ENCODE data around the gene STX17.
"Not testable (repeated sequence)": the region's sequence is repeated elsewhere in the genome, so short reads cannot be mapped to it uniquely, and the experiment has no call there.

The STX17 gene

DNA sequence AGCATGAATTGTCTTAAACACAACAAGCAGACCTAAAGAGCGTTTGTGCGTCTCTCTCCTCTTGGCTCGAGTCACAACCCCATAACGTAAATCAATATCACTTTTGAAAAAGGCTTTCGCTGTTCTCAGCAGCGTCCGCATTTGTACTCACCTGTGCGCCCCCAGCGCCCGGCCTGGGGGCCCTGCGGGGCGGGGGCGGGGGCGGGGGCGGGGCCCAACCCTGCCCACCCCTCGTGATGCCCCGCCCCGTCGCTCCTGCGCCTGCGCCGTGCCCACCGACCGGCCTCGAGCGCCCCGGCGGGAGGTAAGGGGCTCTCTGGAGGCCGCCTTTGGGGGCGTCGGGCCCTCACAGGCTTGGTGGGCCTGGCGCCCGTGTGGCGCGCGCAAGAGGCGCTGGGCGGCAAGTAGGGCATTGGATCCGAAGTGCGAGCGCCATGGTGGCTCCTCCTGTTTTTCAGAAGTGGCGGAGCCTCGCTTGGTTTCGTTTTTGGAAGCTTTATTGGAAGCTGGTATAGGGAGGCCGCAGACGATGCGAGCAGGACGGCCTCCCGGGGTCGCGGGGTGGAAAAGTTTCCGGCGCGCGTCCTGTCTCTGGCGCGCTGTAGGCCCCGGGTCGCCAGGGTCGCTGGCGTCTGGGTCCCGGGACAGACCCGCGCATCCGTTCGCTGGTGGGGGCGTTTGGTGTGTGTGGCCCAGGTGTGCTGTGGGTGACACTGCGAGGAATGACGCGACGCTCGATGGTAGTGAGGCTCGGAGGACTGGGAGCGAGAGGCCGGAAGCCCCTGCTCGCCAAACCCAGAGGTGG is at the start of gene STX17:
Gene STX17 (plus strand): TSS at position 252 of the 805 bp plus-strand sequence. CDS start 8,586 bp downstream, outside the sequence.
- DNase-seq (ENCODE audit: low read depth), result peak; percentile 78

DNA sequence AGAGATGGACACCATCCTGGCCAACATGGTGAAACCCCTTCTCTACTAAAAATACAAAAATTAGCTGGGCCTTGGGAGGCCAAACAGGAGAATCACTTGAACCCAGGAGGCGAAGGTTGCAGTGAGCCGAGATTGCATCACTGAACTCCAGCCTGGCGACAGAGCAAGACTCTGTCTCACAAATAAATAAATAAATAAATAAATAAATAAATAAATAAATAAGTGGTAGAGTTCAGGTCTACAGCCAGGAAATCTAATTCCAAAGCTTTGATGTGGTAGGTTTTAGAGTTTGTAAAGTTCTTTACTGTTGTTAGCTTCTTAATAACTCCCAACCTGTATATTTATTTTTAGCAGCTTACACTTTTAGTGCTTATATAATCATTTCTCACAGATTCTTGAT is 48.9 kb upstream of the STX17 start:
- DNase-seq (ENCODE audit: low read depth), result not testable (repeated sequence)

- DNase-seq (ENCODE audit: low read depth), result no peak
Observed at GRCh38 chr9:99858087-99858486, 48.4 kb upstream of the STX17 start.

GRCh38 chr9:99859243-99859980 is 47.0 kb upstream of the STX17 start:
- no peak for DNase-seq (ENCODE audit: low read depth)

GRCh38 chr9:99860266-99860665 is 46.2 kb upstream of the STX17 start:
- no peak for DNase-seq (ENCODE audit: low read depth)

DNA sequence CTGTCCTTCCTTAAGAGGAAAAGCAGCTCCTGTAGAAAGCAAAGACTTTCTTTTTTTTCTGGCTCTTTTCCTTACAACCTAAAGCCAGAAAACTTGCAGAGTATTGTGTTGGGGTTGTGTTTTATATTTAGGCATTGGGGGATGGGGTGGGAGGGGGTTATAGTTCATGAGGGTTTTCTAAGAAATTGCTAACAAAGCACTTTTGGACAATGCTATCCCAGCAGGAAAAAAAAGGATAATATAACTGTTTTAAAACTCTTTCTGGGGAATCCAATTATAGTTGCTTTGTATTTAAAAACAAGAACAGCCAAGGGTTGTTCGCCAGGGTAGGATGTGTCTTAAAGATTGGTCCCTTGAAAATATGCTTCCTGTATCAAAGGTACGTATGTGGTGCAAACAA is 42.5 kb upstream of the STX17 start:
- no peak for DNase-seq (ENCODE audit: low read depth)

DNA sequence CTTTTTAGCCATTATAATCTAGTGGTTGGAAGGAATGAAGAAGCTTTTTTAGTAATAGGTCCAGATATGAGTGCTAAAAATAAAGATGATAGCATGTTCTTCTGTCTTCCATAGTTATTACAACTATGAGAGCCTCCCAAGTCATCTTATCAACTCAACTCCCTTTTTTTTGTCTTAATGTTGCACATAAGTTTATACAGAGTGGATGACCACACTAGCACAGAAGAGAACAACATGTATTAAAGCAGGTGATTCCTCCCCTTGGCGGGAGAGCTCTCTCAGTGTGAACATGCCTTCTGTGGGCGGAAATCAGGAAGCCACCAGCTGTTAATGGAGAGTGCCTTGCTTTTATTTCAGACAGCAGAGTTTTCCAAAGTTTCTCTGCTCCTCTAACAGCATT is 40.1 kb upstream of the STX17 start:
- no peak for DNase-seq (ENCODE audit: low read depth)

- DNase-seq (ENCODE audit: low read depth), result no peak
Observed at GRCh38 chr9:99867536-99867935, 38.9 kb upstream of the STX17 start.

GRCh38 chr9:99867968-99868367 is 38.5 kb upstream of the STX17 start:
- DNase-seq (ENCODE audit: low read depth), result no peak

- DNase-seq (ENCODE audit: low read depth), result no peak
Observed at GRCh38 chr9:99868845-99869244, 37.6 kb upstream of the STX17 start.

DNA sequence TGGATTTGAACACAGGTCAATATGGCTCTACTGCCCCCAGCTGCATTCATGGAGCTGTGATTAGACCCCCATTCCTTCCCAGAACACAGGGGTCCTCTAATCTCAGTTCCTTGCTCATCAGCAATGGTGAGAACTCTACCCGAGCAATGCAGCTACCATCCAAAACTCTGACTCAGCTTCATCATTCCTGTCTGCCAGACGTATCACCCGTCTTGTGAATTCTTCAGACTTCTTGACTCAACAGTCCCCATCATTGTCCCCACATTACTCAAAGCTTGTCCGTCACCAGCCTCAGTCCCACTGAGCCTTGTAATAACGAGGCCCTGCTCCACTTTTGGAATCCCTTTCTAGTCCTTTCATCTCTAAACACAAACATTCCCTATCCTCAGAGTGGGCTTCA is 36.3 kb upstream of the STX17 start:
- DNase-seq (ENCODE audit: low read depth), result no peak

- no peak for DNase-seq (ENCODE audit: low read depth)
Observed at GRCh38 chr9:99873531-99873930, 32.9 kb upstream of the STX17 start.

DNA sequence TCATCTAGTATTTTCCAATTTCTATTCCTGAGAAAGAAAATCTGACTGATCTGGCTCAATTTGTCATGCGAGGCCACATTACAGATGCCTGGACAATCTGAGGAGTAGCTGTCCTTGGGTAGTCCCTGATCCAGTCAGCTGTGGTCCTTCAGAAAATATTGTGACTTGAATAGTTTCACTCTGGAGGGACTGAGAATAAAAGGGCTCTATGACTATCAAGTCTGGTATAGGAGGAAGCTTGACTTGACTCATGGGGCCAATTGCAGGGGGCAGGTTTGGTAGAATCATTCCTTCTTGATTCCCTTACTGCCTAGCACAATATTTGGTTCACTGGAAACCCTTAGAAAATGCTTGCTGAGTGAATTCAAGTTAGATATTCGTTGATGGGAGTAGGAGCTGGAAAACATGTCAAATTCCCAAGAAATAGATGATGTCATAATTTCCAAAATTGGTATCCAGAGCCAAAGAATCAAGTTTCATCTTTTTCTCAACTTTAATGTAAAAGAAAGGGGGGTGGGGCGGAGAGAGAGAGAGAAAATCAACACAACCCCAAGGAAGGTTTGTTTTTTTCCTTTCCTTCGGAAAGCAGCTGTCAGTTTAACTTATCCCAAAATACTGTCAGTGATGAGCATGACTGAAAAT is 32.4 kb upstream of the STX17 start:
- DNase-seq (ENCODE audit: low read depth), result no peak

GRCh38 chr9:99876190-99876589 is 30.3 kb upstream of the STX17 start:
- no peak for DNase-seq (ENCODE audit: low read depth)

DNA sequence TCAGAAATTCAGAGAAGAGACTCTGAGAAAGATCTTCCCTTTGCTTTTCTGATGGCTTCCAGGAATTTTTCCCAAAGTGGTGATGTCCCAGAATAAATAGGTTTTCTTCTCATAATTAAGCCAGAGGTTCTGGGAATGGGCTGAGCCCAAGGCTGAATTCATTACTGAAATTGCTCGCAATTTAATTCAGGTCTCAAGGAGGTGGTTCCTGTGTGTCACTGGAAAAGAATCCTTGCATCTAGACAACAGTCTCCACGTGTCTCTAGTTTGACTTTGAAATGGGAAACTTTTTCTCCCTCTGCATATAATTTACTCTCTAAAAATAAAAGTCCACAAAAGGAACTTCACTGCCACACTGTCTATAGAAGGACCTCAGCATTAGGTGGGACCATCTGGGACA is 27.8 kb upstream of the STX17 start:
- DNase-seq (ENCODE audit: low read depth), result no peak

- DNase-seq (ENCODE audit: low read depth), result no peak
Observed at GRCh38 chr9:99881769-99882168, 24.7 kb upstream of the STX17 start.

GRCh38 chr9:99885747-99886146 is 20.7 kb upstream of the STX17 start:
- DNase-seq (ENCODE audit: low read depth), result no peak

DNA sequence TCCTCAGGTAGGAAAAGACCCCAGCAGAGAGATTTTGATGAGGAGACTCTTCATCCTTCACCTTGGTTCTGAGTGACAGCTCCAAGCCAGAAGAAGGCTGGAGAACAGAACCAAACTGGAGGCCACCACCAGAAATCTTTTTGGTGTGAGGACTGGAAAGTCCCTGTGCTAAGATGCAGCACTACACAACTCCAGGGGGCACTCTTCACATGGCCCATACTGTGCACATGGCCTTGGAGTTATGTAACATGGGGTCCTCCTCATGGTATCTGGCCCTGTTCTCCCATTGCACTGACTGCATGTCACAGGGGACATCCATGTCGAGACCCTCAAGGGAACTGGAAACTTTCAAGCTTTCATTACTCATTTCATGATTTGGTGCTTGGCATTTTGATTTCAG is 17.3 kb upstream of the STX17 start:
- no peak for DNase-seq (ENCODE audit: low read depth)

- no peak for DNase-seq (ENCODE audit: low read depth)
Observed at GRCh38 chr9:99894826-99895225, 11.6 kb upstream of the STX17 start.

- DNase-seq (ENCODE audit: low read depth), result no peak
Observed at GRCh38 chr9:99895510-99895909, 10.9 kb upstream of the STX17 start.

DNA sequence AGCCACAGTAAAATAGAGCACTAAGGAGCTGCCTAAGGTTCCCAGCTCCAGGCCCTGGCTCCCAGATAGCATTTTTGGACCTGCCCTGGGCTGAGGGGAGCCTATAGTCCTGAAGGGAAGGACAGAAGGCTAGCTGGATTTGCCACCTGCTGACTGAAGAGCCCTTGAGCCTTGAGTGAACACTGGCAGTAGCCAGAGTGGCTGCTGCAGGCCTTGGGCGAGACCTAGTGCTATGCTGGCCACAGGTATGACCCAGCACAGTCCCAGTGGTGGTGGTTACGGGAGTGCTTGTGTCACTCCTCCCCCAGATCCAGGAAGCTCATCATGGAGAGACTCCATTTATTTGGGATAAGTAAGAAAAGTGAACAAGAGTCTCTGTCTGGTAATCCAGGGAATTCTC is 10.3 kb upstream of the STX17 start:
- no peak for DNase-seq (ENCODE audit: low read depth)

DNA sequence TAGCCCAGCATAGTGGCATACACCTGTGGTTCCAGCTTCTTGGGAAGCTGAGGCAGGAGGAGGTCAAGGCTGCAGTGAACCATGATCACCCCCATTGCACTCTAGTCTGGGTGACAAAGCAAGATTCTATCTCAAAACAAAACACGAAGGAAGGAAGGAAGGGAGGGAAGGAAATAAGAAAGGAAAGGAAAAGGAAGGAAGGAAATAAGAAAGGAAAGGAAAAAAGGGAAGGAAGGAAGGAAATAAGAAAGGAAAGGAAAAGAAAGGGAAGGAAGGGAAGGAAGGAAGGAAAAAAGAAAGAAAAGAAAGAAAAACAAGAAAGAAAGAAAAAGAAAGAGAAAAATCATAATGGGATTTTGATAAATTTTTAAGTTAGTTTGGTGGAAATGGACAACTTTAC is 3.1 kb upstream of the STX17 start:
- DNase-seq (ENCODE audit: low read depth), result no peak

DNA sequence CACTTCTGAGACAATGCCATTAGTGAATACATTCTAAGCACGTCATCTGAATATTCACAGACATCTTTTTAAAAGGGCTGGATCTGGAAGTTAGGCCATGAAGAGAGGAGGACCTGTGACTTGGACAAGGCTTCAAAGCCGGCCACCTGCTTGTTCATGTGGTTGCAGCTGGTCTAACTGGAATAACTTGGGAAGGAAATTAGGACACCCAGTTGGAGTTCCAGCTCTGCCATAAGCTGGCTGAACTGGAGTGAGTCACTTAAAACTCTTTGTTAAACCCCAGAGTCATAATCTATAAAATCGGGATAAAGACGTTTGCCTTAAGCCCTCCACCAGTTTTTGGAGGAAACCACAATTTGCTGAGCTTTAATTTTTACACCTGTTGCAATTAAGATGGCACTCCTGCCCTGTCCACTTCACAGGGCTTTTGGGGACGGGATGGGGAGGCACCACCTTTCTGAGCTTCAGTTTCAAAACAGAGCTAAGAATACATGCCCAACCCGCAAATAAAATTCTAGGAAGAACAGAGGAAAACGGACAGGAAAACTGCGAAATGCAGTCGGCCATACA is 536 bp upstream of the STX17 start:
- DNase-seq (ENCODE audit: low read depth), result no peak
